Testis (tissue), 2 donors: Measurements from ENCODE around the gene PSG5.
"Not testable (repeated sequence)": the region's sequence is repeated elsewhere in the genome, so short reads cannot be mapped to it uniquely, and the experiment has no call there.

Source experiments
- CTCF ChIP-seq, 3 experiments: fragments of 450-650 bp in 2 of 3; fragments of 200-600 bp in 1 of 3; sonication (generic) in 1 of 3; IDR thresholded peaks; one replicate each; pipeline ENCODE4 v1.5.1; 2016 to 2019; ENCODE audit warnings: antibody characterized with exemption in 3 of 3, mild to moderate bottlenecking in 2 of 3, moderate library complexity in 1 of 3
- POLR2A ChIP-seq: fragments of 450-650 bp; IDR thresholded peaks from one replicate; pipeline ENCODE4 v1.6.1; 2017; ENCODE audit warnings: antibody characterized with exemption, mild to moderate bottlenecking, moderate library complexity

GRCh38 chr19:43192381-43193155 is 6.2 kb upstream of the PSG5 start:
- not testable (repeated sequence) for TF ChIP-seq CTCF (IDR thresholded peaks at IDR 0.05); POLR2A
